GM12878 (cell line): ENCODE data around the gene CS. TPM values are rescaled to one million over a fixed set of nuclear protein-coding genes. Genes with fewer than 3 reads are reported as not detected.

ENCODE experiments used
- ATAC-seq: fragments of 200-7000 bp; cut with Tn5 transposase; 3 replicates; pipeline ENCODE4 v1.9.1; 2020; ENCODE audit warnings: mild to moderate bottlenecking, moderate library complexity
- BruUV-seq: library from RNA; stranded (reverse); fragments of 400-500 nt; replicated peaks from 2 replicates; lab custom pipeline; 2021; lab: Mats Ljungman, UMichigan
- CTCF ChIA-PET: fragments of 300-600 bp; sonication (Branson Sonifier 250); formaldehyde crosslinking; extraction: SDS; loops from one replicate; lab custom pipeline; 2021; ENCODE audit warnings: inconsistent platforms; lab: Yijun Ruan, JAX
- POLR2A ChIA-PET: fragments of 350-600 bp; formaldehyde crosslinking; extraction: SDS; loops from one replicate; lab custom pipeline; 2021; ENCODE audit warnings: inconsistent platforms; lab: Charles Lee
- RAD21 ChIA-PET: fragments of 300-600 bp; sonication (Branson Sonifier 250); formaldehyde crosslinking; loops from one replicate; lab custom pipeline; 2023; ENCODE audit warnings: antibody characterized with exemption; ENCODE audit not compliant: unreplicated experiment; lab: Charles Lee
- SMC1A ChIA-PET: fragments of 300-600 bp; sonication (Branson Sonifier 250); formaldehyde crosslinking; loops from one replicate; lab custom pipeline; 2023; ENCODE audit not compliant: unreplicated experiment, uncharacterized antibody; lab: Charles Lee
- DNase-seq: peaks from one replicate; pipeline ENCODE4 v3.0.0-alpha.2; 2011; ENCODE audit warnings: low read depth, low spot score
- FAIRE-seq: peaks from 3 replicates; lab custom pipeline; 2011; peaks lifted over from hg19 to GRCh38; lab: Jason Lieb, UNC
- H2AFZ ChIP-seq: 2 replicates; pipeline ENCODE4 v1.6.0; 2011; ENCODE audit warnings: low read depth, low read length, control low read depth; ENCODE audit not compliant: control insufficient read depth
- H3K27ac ChIP-seq: 2 replicates; pipeline ENCODE4 v1.5.1; 2011; ENCODE audit warnings: control low read depth; ENCODE audit not compliant: control insufficient read depth, insufficient read depth
- H3K27me3 ChIP-seq, 2 experiments: replicated peaks in 1 of 2; 2 replicates each; pipeline versions ENCODE4 v1.6.0 to v1.6.1; 2011; ENCODE audit warnings: low read length in 1 of 2; ENCODE audit not compliant: control insufficient read depth in 2 of 2, insufficient read depth in 2 of 2
- H3K36me3 ChIP-seq, 2 experiments: 2 replicates each; pipeline ENCODE4 v1.5.1; 2011; ENCODE audit warnings: low read length in 1 of 2; ENCODE audit not compliant: control insufficient read depth in 2 of 2, insufficient read depth in 2 of 2
- H3K4me1 ChIP-seq: 2 replicates; pipeline ENCODE4 v1.6.1; 2011; ENCODE audit warnings: mild to moderate bottlenecking, low read length, moderate library complexity, mixed read lengths; ENCODE audit not compliant: control insufficient read depth, insufficient read depth
- H3K4me2 ChIP-seq: 2 replicates; pipeline ENCODE4 v1.6.0; 2011; ENCODE audit warnings: control low read depth; ENCODE audit not compliant: control insufficient read depth, insufficient read depth
- H3K4me3 ChIP-seq: fragments of 200-600 bp; sonication (generic); 2 replicates; pipeline ENCODE4 v1.5.1; 2016
- H3K79me2 ChIP-seq: 2 replicates; pipeline ENCODE4 v1.6.0; 2011; ENCODE audit warnings: low read length; ENCODE audit not compliant: control insufficient read depth, insufficient read depth
- H3K9ac ChIP-seq: 2 replicates; pipeline ENCODE4 v1.8.0; 2011; ENCODE audit warnings: low read length, control low read depth, mixed read lengths; ENCODE audit not compliant: control insufficient read depth, insufficient read depth
- H3K9me3 ChIP-seq: replicated peaks from 3 replicates; pipeline ENCODE4 v1.5.1; 2011; ENCODE audit warnings: mild to moderate bottlenecking, low read length; ENCODE audit not compliant: control insufficient read depth, insufficient read depth
- H4K20me1 ChIP-seq: 2 replicates; pipeline ENCODE4 v1.6.0; 2011; ENCODE audit not compliant: control insufficient read depth, insufficient read depth
- ASH2L ChIP-seq: fragments of 300-600, 200-600 bp; sonication (generic); IDR thresholded peaks from 2 replicates; pipeline ENCODE4 v1.6.1; 2017; ENCODE audit warnings: low read depth, mild to moderate bottlenecking, borderline replicate concordance
- CBX5 ChIP-seq: sonication (generic); IDR thresholded peaks from 2 replicates; pipeline ENCODE4 v1.6.1; 2016; ENCODE audit warnings: low read depth, moderate library complexity, mild to moderate bottlenecking, inconsistent platforms
- HDAC6 ChIP-seq: fragments of 200-600 bp; sonication (generic); IDR thresholded peaks from one replicate; pipeline ENCODE4 v1.8.0; 2017; ENCODE audit warnings: antibody characterized with exemption; ENCODE audit not compliant: unreplicated experiment
- IKZF1 ChIP-seq: fragments of 450-650 bp; conservative IDR thresholded peaks from 2 replicates; pipeline ENCODE4 v1.6.1; 2017; ENCODE audit warnings: antibody characterized with exemption, mild to moderate bottlenecking
- IRF5 ChIP-seq: fragments of 450-650 bp; IDR thresholded peaks from 2 replicates; pipeline ENCODE4 v1.6.1; 2017; ENCODE audit warnings: borderline replicate concordance
- KLF5 ChIP-seq: fragments of 450-650 bp; IDR thresholded peaks from 2 replicates; pipeline ENCODE4 v1.6.1; 2014; ENCODE audit warnings: mild to moderate bottlenecking; ENCODE audit not compliant: partially characterized antibody
- PAX5 ChIP-seq: IDR thresholded peaks from 2 replicates; pipeline ENCODE4 v1.6.1; 2011; ENCODE audit warnings: low read depth, low read length, borderline replicate concordance
- SMARCA5 ChIP-seq: fragments of 450-650 bp; IDR thresholded peaks from 2 replicates; pipeline ENCODE4 v1.6.1; 2017; ENCODE audit warnings: mild to moderate bottlenecking
- WGBS: methylation state at CpG from one replicate; pipeline ENCODE4 v1.1.6; 2016; ENCODE audit warnings: low lambda C conversion rate; ENCODE audit not compliant: insufficient replicate concordance, insufficient coverage; ENCODE audit errors: missing lambda C conversion rate; 5-methylcytosine and 5-hydroxymethylcytosine counted together
- in situ Hi-C: fragments of 300-500 bp; cut with MboI; formaldehyde crosslinking; loops from 9 replicates; pipeline ENCODE4 v1.14.3; 2018; ENCODE audit warnings: mixed read lengths
- intact Hi-C: fragments of 100-400 bp; cut with micrococcal nuclease; formaldehyde crosslinking; loops from one replicate; pipeline ENCODE4 v1.14.2; 2022; ENCODE audit not compliant: unreplicated experiment
- polyA plus RNA-seq, 11 experiments: library from polyadenylated mRNA; depleted of rRNA in 4 of 11; unstranded in 6 of 11; stranded (reverse) in 5 of 11; fragments of >200 nt; fragmentation: Nextera tagmentation in 4 of 11; fragmentation: Illumina TruSeq in 1 of 11; extraction: Ambion mirVana in 4 of 11; extraction: Trizol in 1 of 11; gene quantifications; 1 replicate in 1 of 11; 2 replicates in 10 of 11; pipeline versions ENCODE4 v1.2.1 to v1.2.3, GENCODE V29; 2011 to 2016; ENCODE audit warnings: inconsistent platforms in 2 of 11, missing spikeins in 2 of 11, low read depth in 1 of 11
- total RNA-seq, 4 experiments: library from RNA; depleted of rRNA in 3 of 4; stranded (reverse); fragments of >200 nt in 3 of 4; fragmentation: Illumina TruSeq in 1 of 4; extraction: Trizol in 1 of 4; gene quantifications; 2 replicates each; pipeline versions ENCODE4 v1.2.1 to v1.2.3, GENCODE V29; 2013 to 2021
- TF ChIP-seq, protein P1 (sequence below): fragments of 450-650 bp; IDR thresholded peaks from 2 replicates; pipeline ENCODE4 v1.6.1; 2017; ENCODE audit warnings: mild to moderate bottlenecking, moderate library complexity
- TF ChIP-seq, protein P2 (sequence below): fragments of 450-650 bp; IDR thresholded peaks from 2 replicates; pipeline ENCODE4 v1.6.1; 2017; ENCODE audit warnings: mild to moderate bottlenecking

CS gene
- total and polyA plus RNA-seq, 10 of the 15 experiments (the other 5 are each of a cell fraction or from before 2014, with no cell fraction given), result 64.9 to 276 (median 139) TPM

DNA sequence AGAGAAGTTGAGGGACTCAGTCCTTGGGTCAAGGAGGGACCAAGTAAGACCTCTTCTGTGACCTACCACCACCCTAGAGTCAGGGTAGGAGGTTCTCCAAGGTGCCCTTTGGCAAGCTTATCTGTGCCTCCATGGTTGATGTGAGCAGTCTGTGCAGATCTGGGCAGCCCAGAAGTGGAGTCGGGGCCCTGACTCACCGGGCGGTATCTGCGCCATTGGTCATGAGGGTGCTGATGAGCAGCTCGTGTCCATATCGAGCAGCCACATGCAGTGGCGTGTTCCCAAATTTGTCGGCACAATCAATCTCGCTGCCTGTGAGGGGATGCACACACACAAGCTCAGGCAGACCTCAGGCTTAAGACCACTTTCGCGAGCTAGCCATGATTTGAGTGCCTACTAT, 47.0 kb downstream of the CS start (continued):
- TF ChIP-seq, protein P1, sequence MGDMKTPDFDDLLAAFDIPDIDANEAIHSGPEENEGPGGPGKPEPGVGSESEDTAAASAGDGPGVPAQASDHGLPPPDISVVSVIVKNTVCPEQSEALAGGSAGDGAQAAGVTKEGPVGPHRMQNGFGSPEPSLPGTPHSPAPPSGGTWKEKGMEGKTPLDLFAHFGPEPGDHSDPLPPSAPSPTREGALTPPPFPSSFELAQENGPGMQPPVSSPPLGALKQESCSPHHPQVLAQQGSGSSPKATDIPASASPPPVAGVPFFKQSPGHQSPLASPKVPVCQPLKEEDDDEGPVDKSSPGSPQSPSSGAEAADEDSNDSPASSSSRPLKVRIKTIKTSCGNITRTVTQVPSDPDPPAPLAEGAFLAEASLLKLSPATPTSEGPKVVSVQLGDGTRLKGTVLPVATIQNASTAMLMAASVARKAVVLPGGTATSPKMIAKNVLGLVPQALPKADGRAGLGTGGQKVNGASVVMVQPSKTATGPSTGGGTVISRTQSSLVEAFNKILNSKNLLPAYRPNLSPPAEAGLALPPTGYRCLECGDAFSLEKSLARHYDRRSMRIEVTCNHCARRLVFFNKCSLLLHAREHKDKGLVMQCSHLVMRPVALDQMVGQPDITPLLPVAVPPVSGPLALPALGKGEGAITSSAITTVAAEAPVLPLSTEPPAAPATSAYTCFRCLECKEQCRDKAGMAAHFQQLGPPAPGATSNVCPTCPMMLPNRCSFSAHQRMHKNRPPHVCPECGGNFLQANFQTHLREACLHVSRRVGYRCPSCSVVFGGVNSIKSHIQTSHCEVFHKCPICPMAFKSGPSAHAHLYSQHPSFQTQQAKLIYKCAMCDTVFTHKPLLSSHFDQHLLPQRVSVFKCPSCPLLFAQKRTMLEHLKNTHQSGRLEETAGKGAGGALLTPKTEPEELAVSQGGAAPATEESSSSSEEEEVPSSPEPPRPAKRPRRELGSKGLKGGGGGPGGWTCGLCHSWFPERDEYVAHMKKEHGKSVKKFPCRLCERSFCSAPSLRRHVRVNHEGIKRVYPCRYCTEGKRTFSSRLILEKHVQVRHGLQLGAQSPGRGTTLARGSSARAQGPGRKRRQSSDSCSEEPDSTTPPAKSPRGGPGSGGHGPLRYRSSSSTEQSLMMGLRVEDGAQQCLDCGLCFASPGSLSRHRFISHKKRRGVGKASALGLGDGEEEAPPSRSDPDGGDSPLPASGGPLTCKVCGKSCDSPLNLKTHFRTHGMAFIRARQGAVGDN, result no peak
- TF ChIP-seq CBX5 (no peak), IKZF1 (no peak), HDAC6 (no peak), KLF5 (no peak)
- TF ChIP-seq, all 136 proteins: peak for 0

- Histone ChIP-seq H3K4me3 (no peak overlapping the region), H3K4me1 (peaks cover 7% of the 10 kb centered on the region)
- in situ Hi-C loops, result no loop called here
Measured at GRCh38 chr12:56252649-56253048, 47.5 kb downstream of the CS start.

More at GRCh38 chr12:56252649-56253048, 47.5 kb downstream of the CS start:
- H3K4me2 ChIP-seq, result no peak overlapping the region
- CTCF ChIA-PET, result interaction anchor here (0.9 to 1.8 kb wide), 2 partner anchors 25 to 47 kb away, joined by 3 to 4 read pairs; no protein-coding TSS in a partner anchor
- FAIRE-seq (no peak), ATAC-seq (no peak), DNase-seq (no peak)
- POLR2A ChIA-PET, result interaction anchor here (0.6 to 1.6 kb wide), 2 partner anchors 32 to 105 kb away, joined by 3 to 4 read pairs; no protein-coding TSS in a partner anchor
- H4K20me1 ChIP-seq, result no peaks in the 10 kb centered on the region
- H3K9me3 ChIP-seq, result no peaks in the 10 kb centered on the region
- 97% methylated on average over 3 of the region's 3 CpGs for WGBS
- RAD21 ChIA-PET, result no interaction called here
- intact Hi-C loops, result no loop called here
- H3K36me3 ChIP-seq, result peaks cover 18 to 22% of the 10 kb centered on the region in 2 experiments
- BruUV-seq, result no TSS peak
- no peak overlapping the region for H3K9ac ChIP-seq
- H3K79me2 ChIP-seq, result peaks cover 6% of the 10 kb centered on the region
- no peak overlapping the region for H3K27ac ChIP-seq
- TF ChIP-seq IRF5 (no peak), ASH2L (no peak), PAX5 (no peak), SMARCA5 (no peak)
- TF ChIP-seq, protein P2, sequence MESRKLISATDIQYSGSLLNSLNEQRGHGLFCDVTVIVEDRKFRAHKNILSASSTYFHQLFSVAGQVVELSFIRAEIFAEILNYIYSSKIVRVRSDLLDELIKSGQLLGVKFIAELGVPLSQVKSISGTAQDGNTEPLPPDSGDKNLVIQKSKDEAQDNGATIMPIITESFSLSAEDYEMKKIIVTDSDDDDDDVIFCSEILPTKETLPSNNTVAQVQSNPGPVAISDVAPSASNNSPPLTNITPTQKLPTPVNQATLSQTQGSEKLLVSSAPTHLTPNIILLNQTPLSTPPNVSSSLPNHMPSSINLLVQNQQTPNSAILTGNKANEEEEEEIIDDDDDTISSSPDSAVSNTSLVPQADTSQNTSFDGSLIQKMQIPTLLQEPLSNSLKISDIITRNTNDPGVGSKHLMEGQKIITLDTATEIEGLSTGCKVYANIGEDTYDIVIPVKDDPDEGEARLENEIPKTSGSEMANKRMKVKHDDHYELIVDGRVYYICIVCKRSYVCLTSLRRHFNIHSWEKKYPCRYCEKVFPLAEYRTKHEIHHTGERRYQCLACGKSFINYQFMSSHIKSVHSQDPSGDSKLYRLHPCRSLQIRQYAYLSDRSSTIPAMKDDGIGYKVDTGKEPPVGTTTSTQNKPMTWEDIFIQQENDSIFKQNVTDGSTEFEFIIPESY, result no peak
- SMC1A ChIA-PET, result no interaction called here
- H3K27me3 ChIP-seq, result no peaks in the 10 kb centered on the region
- H2AFZ ChIP-seq, result no peak overlapping the region
